Erythroblast (primary cell): ENCODE results near the gene PTPRN2.

Source experiments
- GATA1 ChIP-seq: IDR thresholded peaks from 2 replicates; pipeline ENCODE4 v1.6.1; 2011; ENCODE audit warnings: low read depth, mild to moderate bottlenecking, control low read depth, low read length, moderate library complexity
- POLR2A ChIP-seq: IDR thresholded peaks from 2 replicates; pipeline ENCODE4 v1.6.1; 2011; ENCODE audit warnings: mild to moderate bottlenecking, low read length

DNA sequence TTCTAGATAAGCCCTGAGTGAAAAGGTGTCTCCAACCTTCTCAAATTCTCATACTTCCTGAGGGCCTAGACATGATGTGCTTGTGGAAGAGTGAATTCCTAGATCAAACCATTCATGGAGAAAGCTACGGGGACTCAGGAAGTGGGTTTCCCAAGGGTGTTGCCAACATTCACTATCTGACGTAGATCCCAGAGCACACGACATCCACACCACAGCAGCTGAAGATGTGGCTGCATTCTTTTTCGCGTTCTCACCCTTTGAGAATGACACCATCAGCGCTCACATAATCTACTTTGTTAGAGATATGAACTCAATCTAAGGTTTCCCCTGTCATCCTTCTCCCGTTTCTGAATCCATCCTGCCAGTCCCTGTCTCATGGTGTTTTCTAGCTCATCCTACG, 960.0 kb downstream of the PTPRN2 start:
- TF ChIP-seq POLR2A (no peak), GATA1 (no peak)
